Measurements from ENCODE around the gene KIAA0586. TPM values are rescaled to one million over a fixed set of nuclear protein-coding genes. Genes with fewer than 3 reads are reported as not detected.
"Not testable (repeated sequence)": the region's sequence is repeated elsewhere in the genome, so short reads cannot be mapped to it uniquely, and the experiment has no call there.

The KIAA0586 gene
- polyA plus RNA-seq, 4 donors: 18.0 to 24.1 (median 22.9) TPM

GRCh38 chr14:58460772-58461171 is 33.3 kb downstream of the KIAA0586 start:
- DNase-seq (ENCODE audit: low read depth in 4 of 4, low spot score in 2 of 4): no peak

- DNase-seq (ENCODE audit: low read depth in 4 of 4, low spot score in 2 of 4): no peak
Measured at GRCh38 chr14:58463147-58463546, 35.6 kb downstream of the KIAA0586 start.

GRCh38 chr14:58464652-58465051 is 37.1 kb downstream of the KIAA0586 start:
- DNase-seq (ENCODE audit: low read depth in 4 of 4, low spot score in 2 of 4): no peak

- DNase-seq (ENCODE audit: low read depth in 4 of 4, low spot score in 2 of 4): no peak
Measured at GRCh38 chr14:58465421-58465820, 37.9 kb downstream of the KIAA0586 start.

- DNase-seq (ENCODE audit: low read depth in 4 of 4, low spot score in 2 of 4): no peak
Measured at GRCh38 chr14:58466459-58466858, 38.9 kb downstream of the KIAA0586 start.

GRCh38 chr14:58467575-58467974 is 40.1 kb downstream of the KIAA0586 start:
- no peak for DNase-seq (ENCODE audit: low read depth in 4 of 4, low spot score in 2 of 4)

- no peak for DNase-seq (ENCODE audit: low read depth in 4 of 4, low spot score in 2 of 4)
Measured at GRCh38 chr14:58469309-58469708, 41.8 kb downstream of the KIAA0586 start.

- no peak for DNase-seq (ENCODE audit: low read depth in 4 of 4, low spot score in 2 of 4)
Measured at GRCh38 chr14:58476320-58476719, 48.8 kb downstream of the KIAA0586 start.

GRCh38 chr14:58477653-58478052 is 50.1 kb downstream of the KIAA0586 start:
- DNase-seq (ENCODE audit: low read depth in 4 of 4, low spot score in 2 of 4): no peak

GRCh38 chr14:58478329-58478728 is 50.8 kb downstream of the KIAA0586 start:
- DNase-seq (ENCODE audit: low read depth in 4 of 4, low spot score in 2 of 4): not testable (repeated sequence)

- DNase-seq (ENCODE audit: low read depth in 4 of 4, low spot score in 2 of 4): no peak
Measured at GRCh38 chr14:58479975-58480374, 52.5 kb downstream of the KIAA0586 start.

- peak; percentile 5 to 34 (median 20) for DNase-seq (ENCODE audit: low read depth in 4 of 4, low spot score in 2 of 4)
Measured at GRCh38 chr14:58484176-58484575, 56.7 kb downstream of the KIAA0586 start.

GRCh38 chr14:58488550-58488949 is 61.0 kb downstream of the KIAA0586 start:
- no peak for DNase-seq (ENCODE audit: low read depth in 4 of 4, low spot score in 2 of 4)

- DNase-seq (ENCODE audit: low read depth in 4 of 4, low spot score in 2 of 4): no peak
Measured at GRCh38 chr14:58491593-58491992, 64.1 kb downstream of the KIAA0586 start.

GRCh38 chr14:58492044-58492443 is 64.5 kb downstream of the KIAA0586 start:
- DNase-seq (ENCODE audit: low read depth in 4 of 4, low spot score in 2 of 4): no peak

GRCh38 chr14:58501214-58501816 is 73.8 kb downstream of the KIAA0586 start:
- peak; percentile 16 to 34 (median 26) for DNase-seq (ENCODE audit: low read depth in 4 of 4, low spot score in 2 of 4)

- DNase-seq (ENCODE audit: low read depth in 4 of 4, low spot score in 2 of 4): no peak
Measured at GRCh38 chr14:58513272-58513671, 85.8 kb downstream of the KIAA0586 start.

GRCh38 chr14:58517592-58517991 is 90.1 kb downstream of the KIAA0586 start:
- DNase-seq (ENCODE audit: low read depth in 4 of 4, low spot score in 2 of 4): no peak

- DNase-seq (ENCODE audit: low read depth in 4 of 4, low spot score in 2 of 4): not testable (repeated sequence)
Measured at GRCh38 chr14:58525691-58526090, 98.2 kb downstream of the KIAA0586 start.

GRCh38 chr14:58533446-58533845 is 105.9 kb downstream of the KIAA0586 start:
- peak in 1 of 4 donors; percentile 19 for DNase-seq (ENCODE audit: low read depth in 4 of 4, low spot score in 2 of 4)

GRCh38 chr14:58535044-58535443 is 107.5 kb downstream of the KIAA0586 start:
- DNase-seq (ENCODE audit: low read depth in 4 of 4, low spot score in 2 of 4): no peak

- no peak for DNase-seq (ENCODE audit: low read depth in 4 of 4, low spot score in 2 of 4)
Measured at GRCh38 chr14:58537004-58537403, 109.5 kb downstream of the KIAA0586 start.
